Natural killer cell (primary cell): ENCODE measurements around the gene PPP1R14C. TPM values are rescaled to one million over a fixed set of nuclear protein-coding genes. Genes with fewer than 3 reads are reported as not detected.

Experiments
- ATAC-seq, 3 donors: fragments of 150-1000 bp in 2 of 3; fragments of 200-7000 bp in 1 of 3; cut with Tn5 transposase; 1 replicate in 1 of 3; 2 replicates in 2 of 3; pipeline ENCODE4 v1.10.0; 2021; ENCODE audit warnings: mild to moderate bottlenecking in 2 of 3, moderate library complexity in 2 of 3
- DNase-seq, 2 donors: peaks; one replicate each; pipeline versions ENCODE4 v3.0.0 to v3.0.0-alpha.2; 2013 to 2021; ENCODE audit warnings: mixed read lengths in 1 of 2
- H3K27ac ChIP-seq: one replicate; pipeline ENCODE4 v1.5.1; 2013; ENCODE audit warnings: mild to moderate bottlenecking, low read length
- H3K27me3 ChIP-seq: one replicate; pipeline ENCODE4 v1.6.1; 2013; ENCODE audit warnings: low read length; ENCODE audit not compliant: control insufficient read depth, insufficient read depth
- H3K36me3 ChIP-seq: one replicate; pipeline ENCODE4 v1.6.1; 2013; ENCODE audit warnings: low read length; ENCODE audit not compliant: control insufficient read depth, insufficient read depth
- H3K4me1 ChIP-seq: one replicate; pipeline ENCODE4 v1.6.1; 2013; ENCODE audit warnings: low read length; ENCODE audit not compliant: control insufficient read depth, insufficient read depth
- H3K4me3 ChIP-seq: one replicate; pipeline ENCODE4 v1.5.1; 2013; ENCODE audit warnings: low read length
- H3K9me3 ChIP-seq: one replicate; pipeline ENCODE4 v1.6.1; 2013; ENCODE audit warnings: low read length; ENCODE audit not compliant: control insufficient read depth, insufficient read depth
- H3K27ac Mint-ChIP-seq, 2 donors: one replicate each; pipeline ENCODE4 v1.8.0; 2022; ENCODE audit warnings: mild to moderate bottlenecking in 2 of 2, mixed read lengths in 2 of 2, moderate library complexity in 1 of 2
- H3K27me3 Mint-ChIP-seq, 2 donors: one replicate each; pipeline ENCODE4 v1.8.0; 2022; ENCODE audit warnings: low read depth in 2 of 2, mixed read lengths in 2 of 2
- H3K36me3 Mint-ChIP-seq: one replicate; pipeline ENCODE4 v1.8.0; 2022; ENCODE audit warnings: mixed read lengths
- H3K4me1 Mint-ChIP-seq, 2 donors: one replicate each; pipeline ENCODE4 v1.8.0; 2022; ENCODE audit warnings: mixed read lengths in 2 of 2
- H3K4me3 Mint-ChIP-seq: one replicate; pipeline ENCODE4 v1.8.0; 2022; ENCODE audit warnings: mild to moderate bottlenecking, moderate library complexity, mixed read lengths
- H3K9me3 Mint-ChIP-seq, 2 donors: one replicate each; pipeline ENCODE4 v1.8.0; 2022; ENCODE audit warnings: mixed read lengths in 2 of 2
- CTCF ChIP-seq: fragments of 200-600 bp; IDR thresholded peaks from one replicate; pipeline ENCODE4 v1.8.0; 2022; ENCODE audit warnings: antibody characterized with exemption
- WGBS: methylation state at CpG from one replicate; pipeline ENCODE4 v1.1.7; 2013; ENCODE audit warnings: missing lambda C conversion rate; ENCODE audit not compliant: insufficient coverage; 5-methylcytosine and 5-hydroxymethylcytosine counted together
- intact Hi-C: fragments of 100-400 bp; cut with micrococcal nuclease; formaldehyde crosslinking; loops from one replicate; pipeline ENCODE4 v1.14.2; 2022
- total RNA-seq, 4 donors: library from RNA; stranded (reverse); fragments of 120-200 nt in 1 of 4; gene quantifications; one replicate each; pipeline versions ENCODE4 v1.2.3 to v1.2.4, GENCODE V29; 2013 to 2022

Gene PPP1R14C
- total RNA-seq, 3 donors from 2014 or later (not counting 1 experiment from before 2014, with no cell fraction given) = not detected

GRCh38 chr6:150112233-150112632 is 30.6 kb upstream of the PPP1R14C start:
- Histone ChIP-seq H3K9me3 (no peaks in the 10 kb centered on the region), H3K36me3 (no peaks in the 10 kb centered on the region), H3K4me1 (no peaks in the 10 kb centered on the region), H3K27me3 (no peaks in the 10 kb centered on the region), H3K27ac (no peak overlapping the region), H3K4me3 (no peak overlapping the region)
- no peak overlapping the region for H3K4me3 Mint-ChIP-seq
- H3K36me3 Mint-ChIP-seq = no peaks in the 10 kb centered on the region
- no peak for DNase-seq
- H3K27me3 Mint-ChIP-seq = peaks cover 0 to 3% of the 10 kb centered on the region in 2 donors
- intact Hi-C loops = no loop called here
- WGBS = 87% methylated on average over 6 of the region's 6 CpGs
- no peak for TF ChIP-seq CTCF
- H3K9me3 Mint-ChIP-seq = no peaks in the 10 kb centered on the region
- no peak overlapping the region for H3K27ac Mint-ChIP-seq
- H3K4me1 Mint-ChIP-seq = no peaks in the 10 kb centered on the region
- ATAC-seq = no peak

- intact Hi-C loops = no loop called here
- WGBS = 92% methylated on average over 25 of the region's 25 CpGs
- Histone ChIP-seq H3K27me3 (no peaks in the 10 kb centered on the region), H3K9me3 (no peaks in the 10 kb centered on the region), H3K27ac (no peak overlapping the region), H3K4me1 (peaks cover 10% of the 10 kb centered on the region), H3K36me3 (no peaks in the 10 kb centered on the region), H3K4me3 (no peak overlapping the region)
- DNase-seq (no peak), ATAC-seq (no peak)
- Mint-ChIP-seq H3K4me3 (no peak overlapping the region), H3K9me3 (no peaks in the 10 kb centered on the region), H3K4me1 (peaks cover 18 to 19% of the 10 kb centered on the region in 2 donors), H3K27me3 (peaks cover 0 to 3% of the 10 kb centered on the region in 2 donors), H3K36me3 (no peaks in the 10 kb centered on the region), H3K27ac (no peak overlapping the region)
- no peak for TF ChIP-seq CTCF
These were observed 27.1 kb upstream of the PPP1R14C start for GRCh38 chr6:150115769-150116168.

- H3K36me3 Mint-ChIP-seq = no peaks in the 10 kb centered on the region
- DNase-seq (no peak), ATAC-seq (no peak)
- Histone ChIP-seq H3K4me1 (peaks cover 10% of the 10 kb centered on the region), H3K27me3 (no peaks in the 10 kb centered on the region), H3K9me3 (no peaks in the 10 kb centered on the region), H3K27ac (no peak overlapping the region), H3K4me3 (no peak overlapping the region), H3K36me3 (no peaks in the 10 kb centered on the region)
- peaks cover 18 to 19% of the 10 kb centered on the region in 2 donors for H3K4me1 Mint-ChIP-seq
- no peak for TF ChIP-seq CTCF
- no peak overlapping the region for H3K4me3 Mint-ChIP-seq
- peaks cover 0 to 3% of the 10 kb centered on the region in 2 donors for H3K27me3 Mint-ChIP-seq
- intact Hi-C loops = no loop called here
- 72% methylated on average over 8 of the region's 8 CpGs for WGBS
- H3K9me3 Mint-ChIP-seq = no peaks in the 10 kb centered on the region
- H3K27ac Mint-ChIP-seq = no peak overlapping the region
These were observed 26.5 kb upstream of the PPP1R14C start for GRCh38 chr6:150116200-150116800.

- DNase-seq (no peak), ATAC-seq (no peak)
- no peaks in the 10 kb centered on the region for H3K36me3 ChIP-seq
- H3K36me3 Mint-ChIP-seq = no peaks in the 10 kb centered on the region
- no peak overlapping the region for H3K4me3 ChIP-seq
- no peak for TF ChIP-seq CTCF
- H3K27ac Mint-ChIP-seq = no peak overlapping the region
- H3K9me3 Mint-ChIP-seq = no peaks in the 10 kb centered on the region
- H3K27me3 Mint-ChIP-seq = peaks cover 0 to under 1% of the 10 kb centered on the region in 2 donors
- peaks cover 18 to 19% of the 10 kb centered on the region in 2 donors for H3K4me1 Mint-ChIP-seq
- H3K4me3 Mint-ChIP-seq = no peak overlapping the region
- no peaks in the 10 kb centered on the region for H3K27me3 ChIP-seq
- H3K4me1 ChIP-seq = peaks cover 10% of the 10 kb centered on the region
- no peak overlapping the region for H3K27ac ChIP-seq
- H3K9me3 ChIP-seq = no peaks in the 10 kb centered on the region
- WGBS = 90% methylated on average over 6 of the region's 6 CpGs
- intact Hi-C loops = no loop called here
These were observed 24.6 kb upstream of the PPP1R14C start for GRCh38 chr6:150118203-150118602.
